Endothelial cell (in vitro differentiated cells): ENCODE results near the gene SERPINH1. TPM values are rescaled to one million over a fixed set of nuclear protein-coding genes. Genes with fewer than 3 reads are reported as not detected.

Experiments
- DNase-seq: peaks from one replicate; pipeline ENCODE4 v3.0.0; 2021; ENCODE audit warnings: low spot score
- H3K27ac Mint-ChIP-seq: one replicate; pipeline ENCODE4 v1.8.0; 2021; ENCODE audit warnings: mixed read lengths, inconsistent platforms; ENCODE audit not compliant: unreplicated experiment
- H3K27me3 Mint-ChIP-seq: one replicate; pipeline ENCODE4 v1.8.0; 2021; ENCODE audit warnings: mild to moderate bottlenecking, moderate library complexity, mixed read lengths, inconsistent platforms; ENCODE audit not compliant: unreplicated experiment
- H3K36me3 Mint-ChIP-seq: one replicate; pipeline ENCODE4 v1.8.0; 2021; ENCODE audit warnings: mild to moderate bottlenecking, low read depth, mixed read lengths, inconsistent platforms; ENCODE audit not compliant: unreplicated experiment
- H3K4me1 Mint-ChIP-seq: one replicate; pipeline ENCODE4 v1.8.0; 2021; ENCODE audit warnings: mild to moderate bottlenecking, mixed read lengths, inconsistent platforms; ENCODE audit not compliant: unreplicated experiment
- H3K4me3 Mint-ChIP-seq: one replicate; pipeline ENCODE4 v1.8.0; 2021; ENCODE audit warnings: mild to moderate bottlenecking, mixed read lengths, inconsistent platforms; ENCODE audit not compliant: unreplicated experiment
- H3K9me3 Mint-ChIP-seq: one replicate; pipeline ENCODE4 v1.8.0; 2021; ENCODE audit warnings: mixed read lengths, inconsistent platforms; ENCODE audit not compliant: unreplicated experiment
- CTCF ChIP-seq: fragments of 200-600 bp; sonication (generic); IDR thresholded peaks from one replicate; pipeline ENCODE4 v1.5.0; 2021; ENCODE audit warnings: antibody characterized with exemption; ENCODE audit not compliant: unreplicated experiment
- total RNA-seq: library from RNA; stranded (reverse); fragmentation: NEBNext Ultra II Directional; extraction: Animal tissue kit (Norgen Biotek cat#: 25700); gene quantifications from one replicate; pipeline ENCODE4 v1.2.1, GENCODE V29; 2021; ENCODE audit not compliant: unreplicated experiment

The SERPINH1 gene
- total RNA-seq, 1 donor from 2014 or later, result 449 TPM

- no peak for DNase-seq
- H3K4me1 Mint-ChIP-seq, result peaks cover 75% of the 10 kb centered on the region
- H3K27ac Mint-ChIP-seq, result peak overlapping the region; percentile 83
- H3K4me3 Mint-ChIP-seq, result peak overlapping the region; percentile 98
- no peak for TF ChIP-seq CTCF
- H3K9me3 Mint-ChIP-seq, result no peaks in the 10 kb centered on the region
- H3K27me3 Mint-ChIP-seq, result peaks cover 14% of the 10 kb centered on the region
- peaks cover 57% of the 10 kb centered on the region for H3K36me3 Mint-ChIP-seq
These were observed 38.0 kb upstream of the SERPINH1 start for GRCh38 chr11:75523811-75524664.

- peak overlapping the region; percentile 83 for H3K27ac Mint-ChIP-seq
- peaks cover 14% of the 10 kb centered on the region for H3K27me3 Mint-ChIP-seq
- H3K9me3 Mint-ChIP-seq, result no peaks in the 10 kb centered on the region
- H3K4me3 Mint-ChIP-seq, result peak overlapping the region; percentile 98
- DNase-seq, result no peak
- H3K4me1 Mint-ChIP-seq, result peaks cover 68% of the 10 kb centered on the region
- peaks cover 52% of the 10 kb centered on the region for H3K36me3 Mint-ChIP-seq
- no peak for TF ChIP-seq CTCF
These were observed 37.2 kb upstream of the SERPINH1 start for GRCh38 chr11:75524665-75525432.

GRCh38 chr11:75525433-75526191 is 36.4 kb upstream of the SERPINH1 start, which contains the start of gene GDPD5:
Gene GDPD5, minus strand, starts transcription at chr11:75525941. Its CDS starts 48,206 bp downstream, at chr11:75477735.
- Mint-ChIP-seq H3K9me3 (no peaks in the 10 kb centered on the region), H3K27me3 (peaks cover 11% of the 10 kb centered on the region), H3K36me3 (peaks cover 46% of the 10 kb centered on the region), H3K4me1 (peaks cover 68% of the 10 kb centered on the region), H3K27ac (peak within 1 kb of the TSS; percentile 88), H3K4me3 (peak within 1 kb of the TSS; percentile 98)
- peak; percentile 94 for DNase-seq
- peak; percentile 47 for TF ChIP-seq CTCF

GRCh38 chr11:75526192-75526541 is 35.9 kb upstream of the SERPINH1 start:
- Mint-ChIP-seq H3K9me3 (no peaks in the 10 kb centered on the region), H3K4me3 (peak overlapping the region; percentile 93)

More at GRCh38 chr11:75526192-75526541, 35.9 kb upstream of the SERPINH1 start:
- Mint-ChIP-seq H3K27ac (peak overlapping the region; percentile 88), H3K36me3 (peaks cover 44% of the 10 kb centered on the region), H3K4me1 (peaks cover 64% of the 10 kb centered on the region), H3K27me3 (peaks cover 11% of the 10 kb centered on the region)
- no peak for DNase-seq
- TF ChIP-seq CTCF, result no peak
